Ishikawa (cell line): Measurements from ENCODE around the gene CLDN20.

Experiments
- CEBPB ChIP-seq: IDR thresholded peaks from 2 replicates; pipeline ENCODE4 v1.6.1; 2012
- CREB1 ChIP-seq: IDR thresholded peaks from 2 replicates; pipeline ENCODE4 v1.6.1; 2012; ENCODE audit warnings: low read depth
- EGR1 ChIP-seq: IDR thresholded peaks from 2 replicates; pipeline ENCODE4 v1.6.1; 2012
- EP300 ChIP-seq: IDR thresholded peaks from 2 replicates; pipeline ENCODE4 v1.6.1; 2012; ENCODE audit warnings: borderline replicate concordance
- FOXM1 ChIP-seq: IDR thresholded peaks from 2 replicates; pipeline ENCODE4 v1.6.1; 2012; ENCODE audit warnings: low read depth, borderline replicate concordance
- RAD21 ChIP-seq: IDR thresholded peaks from 2 replicates; pipeline ENCODE4 v1.6.1; 2012; ENCODE audit warnings: low read depth
- TAF1 ChIP-seq: IDR thresholded peaks from 2 replicates; pipeline ENCODE4 v1.6.1; 2012; ENCODE audit warnings: low read depth, mild to moderate bottlenecking
- TCF12 ChIP-seq: IDR thresholded peaks from 2 replicates; pipeline ENCODE4 v1.6.1; 2012; ENCODE audit warnings: low read depth
- TEAD4 ChIP-seq: IDR thresholded peaks from 2 replicates; pipeline ENCODE4 v1.6.1; 2012
- ZBTB7A ChIP-seq: IDR thresholded peaks from 2 replicates; pipeline ENCODE4 v1.6.1; 2012; ENCODE audit warnings: low read depth
- TF ChIP-seq, protein P1 (sequence below): IDR thresholded peaks from 2 replicates; pipeline ENCODE4 v1.6.1; 2012
- TF ChIP-seq, protein P2 (sequence below): IDR thresholded peaks from 2 replicates; pipeline ENCODE4 v1.6.1; 2012; ENCODE audit warnings: low read depth, mild to moderate bottlenecking

DNA sequence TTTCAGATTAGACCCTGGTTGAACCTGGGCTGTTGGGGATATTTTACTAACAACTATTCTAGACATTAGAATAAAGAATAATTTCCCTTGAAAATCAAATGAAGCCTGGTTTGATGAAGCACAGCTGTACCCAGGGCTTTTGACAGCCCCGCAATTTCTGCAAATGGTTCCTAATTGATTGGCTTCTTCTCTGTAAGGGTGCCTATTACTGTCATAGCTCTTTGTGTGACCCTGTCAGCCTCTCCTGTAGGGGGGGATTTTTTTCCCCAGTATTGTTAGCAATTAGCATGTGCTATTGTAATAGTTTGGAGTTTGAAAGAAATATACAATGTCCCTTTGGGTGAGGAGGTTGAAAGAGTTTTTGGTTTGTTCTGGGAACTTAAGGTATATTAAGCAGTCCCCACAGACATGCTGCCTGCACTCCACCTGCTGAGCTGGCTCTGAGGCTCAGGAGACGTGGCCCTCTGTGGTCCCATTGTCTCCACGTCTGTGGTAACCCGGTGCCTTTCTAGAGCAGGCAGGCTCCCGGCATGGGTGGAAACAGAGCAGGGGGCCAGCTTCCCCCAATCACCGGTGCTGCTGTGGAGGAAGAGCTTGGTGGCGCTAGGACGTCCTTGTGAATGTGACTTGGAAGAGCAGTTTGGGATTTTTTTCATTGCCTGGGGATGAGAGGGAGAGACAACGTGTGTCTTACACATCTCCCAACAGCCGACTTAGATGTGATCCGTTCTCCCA lies 47.3 kb upstream of the CLDN20 start:
- TF ChIP-seq ZBTB7A, result no peak
- no peak for TF ChIP-seq TAF1
- TF ChIP-seq, protein P1, sequence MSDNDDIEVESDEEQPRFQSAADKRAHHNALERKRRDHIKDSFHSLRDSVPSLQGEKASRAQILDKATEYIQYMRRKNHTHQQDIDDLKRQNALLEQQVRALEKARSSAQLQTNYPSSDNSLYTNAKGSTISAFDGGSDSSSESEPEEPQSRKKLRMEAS, result no peak
- TF ChIP-seq, protein P2, sequence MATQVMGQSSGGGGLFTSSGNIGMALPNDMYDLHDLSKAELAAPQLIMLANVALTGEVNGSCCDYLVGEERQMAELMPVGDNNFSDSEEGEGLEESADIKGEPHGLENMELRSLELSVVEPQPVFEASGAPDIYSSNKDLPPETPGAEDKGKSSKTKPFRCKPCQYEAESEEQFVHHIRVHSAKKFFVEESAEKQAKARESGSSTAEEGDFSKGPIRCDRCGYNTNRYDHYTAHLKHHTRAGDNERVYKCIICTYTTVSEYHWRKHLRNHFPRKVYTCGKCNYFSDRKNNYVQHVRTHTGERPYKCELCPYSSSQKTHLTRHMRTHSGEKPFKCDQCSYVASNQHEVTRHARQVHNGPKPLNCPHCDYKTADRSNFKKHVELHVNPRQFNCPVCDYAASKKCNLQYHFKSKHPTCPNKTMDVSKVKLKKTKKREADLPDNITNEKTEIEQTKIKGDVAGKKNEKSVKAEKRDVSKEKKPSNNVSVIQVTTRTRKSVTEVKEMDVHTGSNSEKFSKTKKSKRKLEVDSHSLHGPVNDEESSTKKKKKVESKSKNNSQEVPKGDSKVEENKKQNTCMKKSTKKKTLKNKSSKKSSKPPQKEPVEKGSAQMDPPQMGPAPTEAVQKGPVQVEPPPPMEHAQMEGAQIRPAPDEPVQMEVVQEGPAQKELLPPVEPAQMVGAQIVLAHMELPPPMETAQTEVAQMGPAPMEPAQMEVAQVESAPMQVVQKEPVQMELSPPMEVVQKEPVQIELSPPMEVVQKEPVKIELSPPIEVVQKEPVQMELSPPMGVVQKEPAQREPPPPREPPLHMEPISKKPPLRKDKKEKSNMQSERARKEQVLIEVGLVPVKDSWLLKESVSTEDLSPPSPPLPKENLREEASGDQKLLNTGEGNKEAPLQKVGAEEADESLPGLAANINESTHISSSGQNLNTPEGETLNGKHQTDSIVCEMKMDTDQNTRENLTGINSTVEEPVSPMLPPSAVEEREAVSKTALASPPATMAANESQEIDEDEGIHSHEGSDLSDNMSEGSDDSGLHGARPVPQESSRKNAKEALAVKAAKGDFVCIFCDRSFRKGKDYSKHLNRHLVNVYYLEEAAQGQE, result no peak
- TF ChIP-seq CEBPB, result no peak
- TF ChIP-seq CREB1, result no peak
- no peak for TF ChIP-seq EGR1
- no peak for TF ChIP-seq FOXM1
- TF ChIP-seq TEAD4, result no peak
- no peak for TF ChIP-seq EP300
- no peak for TF ChIP-seq TCF12
- no peak for TF ChIP-seq RAD21
